Right atrium auricular region (tissue), 2 donors: ENCODE results near the gene PMS2. TPM values are rescaled to one million over a fixed set of nuclear protein-coding genes. Genes with fewer than 3 reads are reported as not detected.
"Not testable (repeated sequence)": the region's sequence is repeated elsewhere in the genome, so short reads cannot be mapped to it uniquely, and the experiment has no call there.

ENCODE experiments used
- DNase-seq: peaks from one replicate; pipeline ENCODE4 v3.0.0-alpha.2; 2019; ENCODE audit warnings: low spot score
- H3K27ac ChIP-seq, 2 donors: fragments of 200-600 bp; sonication (generic); 1 replicate in 1 of 2; 2 replicates in 1 of 2; pipeline ENCODE4 v1.5.1; 2016 to 2019
- H3K27me3 ChIP-seq, 2 donors: fragments of 200-600 bp; sonication (generic); one replicate each; pipeline versions ENCODE4 v1.5.1 to v1.6.0; 2017 to 2019
- H3K36me3 ChIP-seq: fragments of 200-600 bp; sonication (generic); one replicate; pipeline ENCODE4 v1.5.1; 2016
- H3K4me1 ChIP-seq, 2 donors: fragments of 200-600 bp; sonication (generic); one replicate each; pipeline versions ENCODE4 v1.5.1 to v1.6.0; 2017 to 2019
- H3K4me3 ChIP-seq, 2 donors: fragments of 200-600 bp; sonication (generic); 1 replicate in 1 of 2; 2 replicates in 1 of 2; pipeline ENCODE4 v1.5.1; 2017 to 2019; ENCODE audit warnings: mild to moderate bottlenecking in 1 of 2, moderate library complexity in 1 of 2
- H3K9me3 ChIP-seq, 2 donors: fragments of 200-600 bp; sonication (generic); one replicate each; pipeline ENCODE4 v1.5.1; 2019
- total RNA-seq, 2 donors: library from RNA; depleted of rRNA; stranded (reverse); fragments of >200 nt; gene quantifications; one replicate each; pipeline ENCODE4 v1.1.0, GENCODE V29; 2016
- TF ChIP-seq, protein P1 (sequence below), 2 donors: fragments of 200-600 bp; sonication (generic); IDR thresholded peaks; one replicate each; pipeline ENCODE4 v1.5.1; 2019; ENCODE audit warnings: antibody characterized with exemption in 2 of 2

PMS2 gene
- total RNA-seq, 2 donors from 2014 or later: 5.0 to 5.3 TPM

DNA sequence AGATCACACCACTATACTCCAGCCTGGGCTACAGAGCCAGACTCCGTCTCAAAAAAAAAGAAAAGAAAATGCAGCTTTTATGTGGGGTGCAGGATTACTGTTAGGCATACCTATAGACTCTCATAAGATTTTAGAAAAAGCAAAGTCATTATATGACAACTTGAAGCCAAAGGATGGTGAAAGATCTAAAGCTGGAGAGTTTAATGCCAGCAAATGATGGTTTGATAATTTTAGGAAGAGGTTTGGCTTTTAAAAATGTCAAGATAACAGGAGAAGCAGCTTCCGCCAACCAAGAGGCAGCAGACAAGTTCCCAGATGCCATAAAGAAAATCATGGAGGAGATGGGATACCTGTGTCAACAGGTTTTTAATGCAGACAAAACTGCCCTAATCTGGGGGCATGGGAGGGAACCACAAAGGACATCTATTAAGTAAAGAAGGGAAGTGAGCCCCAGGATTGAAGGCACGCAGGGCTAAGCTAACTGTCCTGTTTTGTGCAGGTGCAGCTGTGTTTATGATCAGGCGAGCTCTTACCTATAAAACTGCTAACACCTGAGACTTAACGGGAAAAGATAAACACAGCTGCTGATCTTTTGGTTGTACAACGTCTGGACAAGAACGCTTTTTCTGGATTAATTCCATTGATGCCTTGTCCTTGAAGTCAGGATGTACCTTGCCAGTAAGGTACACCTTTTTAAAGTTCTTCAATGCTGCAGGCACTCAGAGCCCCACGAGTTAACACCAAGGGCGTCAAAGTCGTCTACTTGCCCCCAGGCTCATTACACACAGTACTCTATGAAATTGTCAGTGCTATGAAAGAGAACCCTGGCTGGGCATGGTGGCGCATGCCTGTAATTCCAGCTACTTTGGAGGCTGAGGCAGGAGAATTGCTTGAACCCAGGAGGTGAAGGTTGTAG lies 11.8 kb upstream of the PMS2 start:
- no peaks in the 10 kb centered on the region for H3K9me3 ChIP-seq
- no peak overlapping the region for H3K27ac ChIP-seq
- DNase-seq: no peak
- peaks cover 0 to 6% of the 10 kb centered on the region in 2 donors for H3K4me1 ChIP-seq
- no peak overlapping the region for H3K4me3 ChIP-seq
- TF ChIP-seq, protein P1, sequence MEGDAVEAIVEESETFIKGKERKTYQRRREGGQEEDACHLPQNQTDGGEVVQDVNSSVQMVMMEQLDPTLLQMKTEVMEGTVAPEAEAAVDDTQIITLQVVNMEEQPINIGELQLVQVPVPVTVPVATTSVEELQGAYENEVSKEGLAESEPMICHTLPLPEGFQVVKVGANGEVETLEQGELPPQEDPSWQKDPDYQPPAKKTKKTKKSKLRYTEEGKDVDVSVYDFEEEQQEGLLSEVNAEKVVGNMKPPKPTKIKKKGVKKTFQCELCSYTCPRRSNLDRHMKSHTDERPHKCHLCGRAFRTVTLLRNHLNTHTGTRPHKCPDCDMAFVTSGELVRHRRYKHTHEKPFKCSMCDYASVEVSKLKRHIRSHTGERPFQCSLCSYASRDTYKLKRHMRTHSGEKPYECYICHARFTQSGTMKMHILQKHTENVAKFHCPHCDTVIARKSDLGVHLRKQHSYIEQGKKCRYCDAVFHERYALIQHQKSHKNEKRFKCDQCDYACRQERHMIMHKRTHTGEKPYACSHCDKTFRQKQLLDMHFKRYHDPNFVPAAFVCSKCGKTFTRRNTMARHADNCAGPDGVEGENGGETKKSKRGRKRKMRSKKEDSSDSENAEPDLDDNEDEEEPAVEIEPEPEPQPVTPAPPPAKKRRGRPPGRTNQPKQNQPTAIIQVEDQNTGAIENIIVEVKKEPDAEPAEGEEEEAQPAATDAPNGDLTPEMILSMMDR (IDR thresholded peaks at IDR 0.05): no peak
- peaks cover 98% of the 10 kb centered on the region for H3K36me3 ChIP-seq
- no peaks in the 10 kb centered on the region for H3K27me3 ChIP-seq

DNA sequence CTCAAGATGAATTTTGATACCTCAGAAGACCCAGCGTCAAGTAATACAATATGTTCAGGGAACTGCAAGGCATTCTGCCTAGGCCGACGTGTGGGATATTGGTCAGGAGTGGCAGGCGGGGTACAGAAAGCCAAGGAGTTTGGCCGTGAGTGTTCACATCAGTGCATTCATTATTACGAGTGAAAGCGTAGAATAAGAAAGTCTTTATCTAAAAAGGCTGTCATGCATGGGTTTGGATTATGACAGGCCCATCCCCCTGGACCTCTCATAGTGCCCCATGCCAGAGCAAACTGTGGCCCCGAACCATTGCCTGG lies 7.8 kb upstream of the PMS2 start:
- H3K9me3 ChIP-seq: no peaks in the 10 kb centered on the region
- no peak overlapping the region for H3K4me3 ChIP-seq
- no peak overlapping the region for H3K27ac ChIP-seq
- H3K27me3 ChIP-seq: no peaks in the 10 kb centered on the region
- H3K4me1 ChIP-seq: peaks cover 0 to 18% of the 10 kb centered on the region in 2 donors
- TF ChIP-seq, protein P1 (IDR thresholded peaks at IDR 0.05): no peak
- no peak for DNase-seq
- H3K36me3 ChIP-seq: peaks cover 68% of the 10 kb centered on the region

DNA sequence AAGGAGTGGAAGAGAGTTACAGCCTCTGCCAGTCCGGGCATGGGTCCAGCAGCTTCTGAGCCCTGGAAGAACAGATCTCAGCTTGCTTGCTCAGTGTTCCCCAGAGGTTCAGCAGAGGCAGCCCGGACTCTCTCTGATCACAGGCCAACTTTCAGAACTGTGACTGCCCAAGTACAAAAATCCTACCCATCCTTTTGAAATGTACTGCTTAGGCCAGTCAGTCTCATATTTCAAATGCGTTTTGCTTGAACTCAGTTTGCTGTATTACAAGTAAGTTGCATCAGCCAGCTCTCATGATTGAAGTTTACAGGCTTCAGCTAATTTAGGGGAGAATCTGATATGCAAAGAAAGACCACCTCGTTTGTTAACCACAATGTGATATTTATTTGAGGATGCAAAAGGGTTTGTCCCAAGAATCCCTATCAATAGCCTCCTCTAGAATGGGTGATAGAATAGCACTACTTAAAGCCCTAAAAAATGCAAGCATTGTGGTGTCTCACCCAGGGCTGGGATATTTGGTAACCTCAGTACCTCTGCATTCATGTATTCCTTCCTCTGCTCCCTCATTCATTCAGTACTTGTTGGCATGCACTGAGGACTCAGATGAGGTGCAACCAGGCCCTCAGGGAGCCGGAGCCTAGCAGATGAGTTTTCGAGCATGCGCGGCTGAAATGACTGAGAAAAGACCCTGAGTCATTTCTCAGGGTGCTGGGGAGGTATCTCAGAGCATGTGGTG lies 7.2 kb upstream of the PMS2 start:
- Histone ChIP-seq H3K4me1 (peaks cover 0 to 23% of the 10 kb centered on the region in 2 donors), H3K27me3 (no peaks in the 10 kb centered on the region), H3K36me3 (peaks cover 63% of the 10 kb centered on the region), H3K9me3 (no peaks in the 10 kb centered on the region), H3K27ac (peak overlapping the region in 1 of 2 donors; percentile 24), H3K4me3 (no peak overlapping the region)
- TF ChIP-seq, protein P1 (IDR thresholded peaks at IDR 0.05): no peak
- peak; percentile 68 for DNase-seq

DNA sequence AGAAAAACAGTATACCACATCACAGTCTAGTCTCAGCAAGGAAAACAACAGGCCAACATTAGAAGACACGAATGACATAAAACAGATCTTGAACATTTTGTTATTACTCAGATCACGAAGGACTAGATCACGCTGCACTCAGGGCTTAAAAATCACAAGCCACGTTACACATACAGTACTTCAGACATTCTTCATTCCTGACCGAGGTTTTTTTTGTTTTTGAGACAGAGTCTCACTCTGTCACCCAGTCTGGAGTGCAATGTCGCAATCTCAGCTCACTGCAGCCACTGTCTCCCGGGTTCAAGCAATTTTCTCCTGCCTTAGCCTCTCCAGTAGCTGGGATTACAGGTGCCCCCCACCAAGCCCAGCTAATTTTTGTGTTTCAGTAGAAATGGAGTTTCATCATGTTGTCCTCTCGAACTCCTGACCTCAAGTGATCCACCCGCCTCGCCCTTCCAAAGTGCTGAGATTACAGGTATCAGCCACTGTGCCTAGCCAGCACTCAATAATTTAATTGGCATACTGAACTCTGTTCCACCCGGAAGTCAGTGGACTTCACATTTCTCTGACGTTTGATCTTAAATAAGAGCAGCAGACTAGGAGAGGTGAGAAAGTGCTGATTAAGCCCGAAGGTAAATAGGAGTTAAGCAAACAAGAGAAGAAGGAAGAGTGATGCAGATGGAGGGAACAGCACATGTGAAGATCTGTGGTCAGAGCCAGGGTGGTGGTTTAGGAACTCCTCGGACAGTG lies 3.7 kb upstream of the PMS2 start:
- TF ChIP-seq, protein P1 (IDR thresholded peaks at IDR 0.05): no peak
- Histone ChIP-seq H3K9me3 (no peaks in the 10 kb centered on the region), H3K27me3 (no peaks in the 10 kb centered on the region), H3K36me3 (peaks cover 27% of the 10 kb centered on the region), H3K4me1 (peaks cover 0 to 46% of the 10 kb centered on the region in 2 donors), H3K4me3 (no peak overlapping the region), H3K27ac (no peak overlapping the region)
- DNase-seq: no peak

DNA sequence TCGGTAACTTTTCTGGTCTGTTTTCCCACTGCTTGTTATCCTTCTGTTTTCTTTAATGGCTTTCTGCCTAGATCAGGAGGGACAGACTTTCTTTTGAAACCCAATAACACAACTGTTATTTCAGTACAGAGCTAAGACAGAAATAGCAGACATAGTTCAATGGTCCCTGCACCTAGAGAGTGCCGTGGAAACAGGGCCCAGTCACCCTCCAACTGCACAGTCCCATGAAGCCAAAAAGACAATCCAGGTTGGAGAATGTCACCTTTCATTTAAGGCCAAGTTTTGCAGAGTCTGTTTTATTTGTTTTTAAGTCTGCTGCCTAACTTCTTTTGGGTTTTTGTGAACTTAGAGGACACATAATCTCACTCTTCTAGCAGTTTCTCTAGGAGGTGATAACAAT lies 2.7 kb upstream of the PMS2 start:
- H3K4me3 ChIP-seq: no peak overlapping the region
- no peaks in the 10 kb centered on the region for H3K9me3 ChIP-seq
- TF ChIP-seq, protein P1 (IDR thresholded peaks at IDR 0.05): no peak
- peaks cover 0 to 46% of the 10 kb centered on the region in 2 donors for H3K4me1 ChIP-seq
- H3K27me3 ChIP-seq: no peaks in the 10 kb centered on the region
- H3K36me3 ChIP-seq: peaks cover 17% of the 10 kb centered on the region
- no peak for DNase-seq
- no peak overlapping the region for H3K27ac ChIP-seq

DNA sequence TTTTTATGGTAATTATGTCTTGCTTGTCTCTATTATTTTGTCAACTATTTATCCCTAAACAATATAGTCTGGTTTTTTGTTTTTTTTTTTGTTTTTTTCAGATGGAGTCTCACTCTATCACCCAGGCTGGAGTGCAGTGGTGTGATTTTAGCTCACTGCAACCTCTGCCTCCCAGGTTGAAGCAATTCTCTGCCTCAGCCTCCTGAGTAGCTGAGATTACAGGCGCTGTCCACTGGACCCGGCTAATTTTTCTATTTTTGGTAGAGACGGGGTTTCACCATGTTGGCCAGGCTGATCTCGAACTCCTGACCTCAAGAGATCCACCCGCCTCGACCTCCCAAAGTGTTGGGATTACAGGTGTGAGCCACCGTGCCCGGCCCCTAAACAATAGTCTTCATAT lies 1.5 kb upstream of the PMS2 start:
- H3K27ac ChIP-seq, H3K9me3 ChIP-seq: not testable (repeated sequence)
- peaks cover 0 to 37% of the 10 kb centered on the region in 2 donors for H3K4me1 ChIP-seq

DNA sequence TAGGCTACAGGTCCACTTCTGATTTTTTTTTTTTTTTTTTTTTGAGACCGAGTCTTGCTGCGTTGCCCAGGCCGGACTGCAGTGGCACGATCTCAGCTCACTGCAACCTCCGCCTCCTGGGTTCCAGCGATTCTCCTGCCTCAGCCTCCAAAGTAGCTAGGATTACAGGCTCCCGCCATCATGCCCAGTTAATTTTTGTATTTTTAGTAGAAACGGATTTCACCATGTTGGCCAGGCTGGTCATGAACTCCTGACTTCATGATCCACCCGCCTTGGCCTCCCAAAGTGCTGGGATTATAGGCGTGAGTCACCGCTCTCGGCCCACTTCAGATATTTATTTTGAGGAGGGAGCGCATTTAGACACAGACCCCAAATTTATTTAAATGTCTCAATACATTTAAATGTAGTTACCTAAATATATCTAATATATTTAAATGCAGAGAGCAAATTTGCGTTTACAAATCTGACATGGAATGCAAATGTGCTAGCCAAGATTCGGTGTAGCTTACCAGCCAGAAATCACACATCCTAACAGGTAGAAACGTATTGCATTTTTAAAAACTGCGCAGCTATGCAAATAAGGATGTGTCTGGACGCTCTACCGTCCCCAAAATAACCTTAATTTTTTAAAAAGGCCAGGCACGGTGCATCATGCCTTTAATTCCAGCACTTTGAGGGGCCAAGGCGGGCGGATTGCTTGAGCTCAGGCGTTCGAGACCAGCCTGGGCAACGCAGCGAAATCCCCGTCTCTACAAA lies 836 bp downstream of the PMS2 start:
- not testable (repeated sequence) for DNase-seq, H3K9me3 ChIP-seq, H3K36me3 ChIP-seq, H3K27me3 ChIP-seq
- H3K4me1 ChIP-seq: peaks cover 0 to 31% of the 10 kb centered on the region in 2 donors
- H3K27ac ChIP-seq: peak overlapping the region; percentile 91 to 97
- peak overlapping the region; percentile 73 to 75 for H3K4me3 ChIP-seq

More for the DNA sequence above, 1.5 kb upstream of the PMS2 start:
- not testable (repeated sequence) for DNase-seq, H3K36me3 ChIP-seq, H3K27me3 ChIP-seq, H3K4me3 ChIP-seq
